Gastrocnemius medialis (tissue), 4 donors: Measurements from ENCODE around the gene DDX60. TPM values are rescaled to one million over a fixed set of nuclear protein-coding genes. Genes with fewer than 3 reads are reported as not detected.
A peak's percentile ranks its signal among the peaks of the same experiment; 100 is the strongest.

Experiments used
- ATAC-seq, 2 donors: fragments of 150-250 bp; one replicate each; pipeline ENCODE4 v1.9.1; 2016
- DNase-seq, 2 donors: peaks; one replicate each; pipeline ENCODE4 v3.0.0-alpha.2; 2019
- H3K27ac ChIP-seq, 4 donors: fragments of 200-600 bp; sonication (generic); 1 replicate in 1 of 4; 2 replicates in 3 of 4; pipeline ENCODE4 v1.5.1; 2016 to 2018; ENCODE audit warnings: mild to moderate bottlenecking in 2 of 4, moderate library complexity in 1 of 4
- H3K27me3 ChIP-seq, 3 donors: fragments of 200-600 bp; sonication (generic) in 2 of 3; 1 replicate in 1 of 3; 2 replicates in 2 of 3; pipeline versions ENCODE4 v1.5.1 to v1.6.0; 2016 to 2019; ENCODE audit warnings: mild to moderate bottlenecking in 1 of 3, moderate library complexity in 1 of 3
- H3K36me3 ChIP-seq, 2 donors: fragments of 200-600 bp; sonication (generic) in 1 of 2; one replicate each; pipeline ENCODE4 v1.5.1; 2017 to 2018
- H3K4me1 ChIP-seq, 2 donors: fragments of 200-600 bp; sonication (generic) in 1 of 2; one replicate each; pipeline ENCODE4 v1.5.1; 2016 to 2017; ENCODE audit warnings: mild to moderate bottlenecking in 2 of 2
- H3K4me3 ChIP-seq, 4 donors: fragments of 200-600 bp; sonication (generic) in 3 of 4; 1 replicate in 1 of 4; 2 replicates in 3 of 4; pipeline ENCODE4 v1.5.1; 2016 to 2019; ENCODE audit warnings: mild to moderate bottlenecking in 2 of 4
- H3K9me3 ChIP-seq, 3 donors: fragments of 200-600 bp; sonication (generic) in 2 of 3; 1 replicate in 1 of 3; 2 replicates in 2 of 3; pipeline ENCODE4 v1.5.1; 2016 to 2019
- CTCF ChIP-seq, 5 experiments: fragments of 450-650 bp in 3 of 5; fragments of 200-600 bp in 2 of 5; sonication (generic) in 2 of 5; IDR thresholded peaks in 4 of 5; conservative IDR thresholded peaks in 1 of 5; 1 replicate in 4 of 5; 2 replicates in 1 of 5; pipeline ENCODE4 v1.5.1; 2016 to 2019; ENCODE audit warnings: antibody characterized with exemption in 5 of 5, mild to moderate bottlenecking in 3 of 5, moderate library complexity in 3 of 5
- POLR2A ChIP-seq, 2 donors: fragments of 450-650 bp; IDR thresholded peaks; one replicate each; pipeline ENCODE4 v1.6.1; 2017; ENCODE audit warnings: antibody characterized with exemption in 2 of 2, mild to moderate bottlenecking in 2 of 2, moderate library complexity in 2 of 2
- in situ Hi-C, 4 donors: fragments of 200-750 bp; cut with MboI; loops; one replicate each; pipeline versions ENCODE4 v1.15.0 to v1.8.0; 2017; ENCODE audit warnings: low sequenced_read_pairs in 4 of 4
- intact Hi-C: fragments of 100-400 bp; cut with DNase I; formaldehyde crosslinking; loops from one replicate; pipeline ENCODE4 v1.15.1; 2023; ENCODE audit warnings: low total_unique reads
- total RNA-seq, 4 donors: library from RNA; depleted of rRNA; stranded (reverse); fragments of >200 nt; gene quantifications; one replicate each; pipeline versions ENCODE4 v1.1.0 to v1.2.3, GENCODE V29; 2016

The DDX60 gene
- 10 to 100 TPM in 1 of 4 donors, 1 to 10 TPM in 3; 1.6 to 12.1 (median 3.6) TPM for total RNA-seq

GRCh38 chr4:168318266-168318895, at the start of gene DDX60:
DDX60 (minus strand) TSS chr4:168318752; CDS start chr4:168311259, 7,493 bp downstream.
- TF ChIP-seq CTCF (IDR thresholded peaks at IDR 0.05 in 4 of 5, conservative IDR thresholded peaks at IDR 0.05 in 1 of 5) (peak in 4 of 5 experiments; percentile 11 to 64 (median 41)), POLR2A (IDR thresholded peaks at IDR 0.05) (no peak)
- intact Hi-C loops = loop anchor here (2.0 to 10.0 kb wide), 4 partner anchors 94 to 236 kb away; partner anchors contain the start of gene DDX60L
- DNase-seq (peak; percentile 23 to 57), ATAC-seq (peak; percentile 81 to 96)
- peak within 1 kb of the TSS; percentile 86 to 88 (median 87) for H3K27ac ChIP-seq
- in situ Hi-C loops = no loop called here
- no peaks in the 10 kb centered on the region for H3K36me3 ChIP-seq
- H3K27me3 ChIP-seq = no peaks in the 10 kb centered on the region
- H3K4me3 ChIP-seq = peak within 1 kb of the TSS; percentile 73 to 95 (median 92)
- H3K9me3 ChIP-seq = no peaks in the 10 kb centered on the region
- peaks cover 0 to 8% of the 10 kb centered on the region in 2 donors for H3K4me1 ChIP-seq

GRCh38 chr4:168367065-168367464, 48.5 kb upstream of the DDX60 start:
- in situ Hi-C loops (no loop called here), intact Hi-C loops (no loop called here)
- Histone ChIP-seq H3K27ac (no peak overlapping the region), H3K4me1 (no peaks in the 10 kb centered on the region), H3K36me3 (no peaks in the 10 kb centered on the region), H3K9me3 (no peaks in the 10 kb centered on the region), H3K4me3 (no peak overlapping the region), H3K27me3 (no peaks in the 10 kb centered on the region)
- no peak for ATAC-seq
- TF ChIP-seq CTCF (IDR thresholded peaks at IDR 0.05 in 4 of 5, conservative IDR thresholded peaks at IDR 0.05 in 1 of 5) = no peak
- no peak for TF ChIP-seq POLR2A (IDR thresholded peaks at IDR 0.05)
- no peak for DNase-seq

GRCh38 chr4:168362025-168362401, 43.5 kb upstream of the DDX60 start:
- ATAC-seq (no peak), DNase-seq (no peak)
- H3K9me3 ChIP-seq = no peaks in the 10 kb centered on the region
- H3K36me3 ChIP-seq = peaks cover 0 to 6% of the 10 kb centered on the region in 2 donors
- H3K4me3 ChIP-seq = no peak overlapping the region
- no peaks in the 10 kb centered on the region for H3K27me3 ChIP-seq
- TF ChIP-seq POLR2A (IDR thresholded peaks at IDR 0.05) = no peak
- no peak for TF ChIP-seq CTCF (IDR thresholded peaks at IDR 0.05 in 4 of 5, conservative IDR thresholded peaks at IDR 0.05 in 1 of 5)
- no peaks in the 10 kb centered on the region for H3K4me1 ChIP-seq
- in situ Hi-C loops = no loop called here
- intact Hi-C loops = no loop called here
- no peak overlapping the region for H3K27ac ChIP-seq

- H3K27ac ChIP-seq = no peak overlapping the region
- no peaks in the 10 kb centered on the region for H3K9me3 ChIP-seq
- intact Hi-C loops = no loop called here
- no peaks in the 10 kb centered on the region for H3K4me1 ChIP-seq
- no peak for ATAC-seq
- in situ Hi-C loops = no loop called here
- H3K27me3 ChIP-seq = no peaks in the 10 kb centered on the region
- no peak overlapping the region for H3K4me3 ChIP-seq
- no peak for TF ChIP-seq POLR2A (IDR thresholded peaks at IDR 0.05)
- no peak for TF ChIP-seq CTCF (IDR thresholded peaks at IDR 0.05 in 4 of 5, conservative IDR thresholded peaks at IDR 0.05 in 1 of 5)
- peaks cover 0 to 6% of the 10 kb centered on the region in 2 donors for H3K36me3 ChIP-seq
- DNase-seq = no peak
These were observed 42.9 kb upstream of the DDX60 start for GRCh38 chr4:168361365-168362024.
